GM19438 (cell line): ENCODE results near the gene FBXO2.

Experiments
- ATAC-seq: cut with Tn5 transposase; IDR thresholded peaks from one replicate; pipeline ENCODE4 v1.9.1; 2021; ENCODE audit warnings: low read depth; ENCODE audit not compliant: unreplicated experiment

Gene FBXO2

DNA sequence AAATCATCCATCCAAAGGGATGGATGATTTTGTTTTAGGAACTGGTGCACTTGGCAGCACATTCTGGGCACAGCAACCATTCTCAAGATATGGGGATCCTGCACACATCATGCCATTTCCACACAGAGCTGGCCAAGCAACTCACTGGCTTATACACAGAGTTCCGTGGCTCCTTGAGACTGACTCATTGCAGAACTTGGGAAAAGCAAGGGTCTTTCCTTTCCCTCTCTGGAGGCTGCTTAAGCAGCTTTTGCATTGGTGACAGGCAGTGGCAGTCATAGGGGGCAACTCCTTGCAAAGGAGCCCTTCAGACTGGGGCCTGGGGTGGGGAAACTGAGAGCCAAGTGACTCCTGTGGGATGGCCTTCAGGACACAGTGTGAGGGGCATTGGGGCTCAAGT, 28.6 kb upstream of the FBXO2 start:
- no peak for ATAC-seq

DNA sequence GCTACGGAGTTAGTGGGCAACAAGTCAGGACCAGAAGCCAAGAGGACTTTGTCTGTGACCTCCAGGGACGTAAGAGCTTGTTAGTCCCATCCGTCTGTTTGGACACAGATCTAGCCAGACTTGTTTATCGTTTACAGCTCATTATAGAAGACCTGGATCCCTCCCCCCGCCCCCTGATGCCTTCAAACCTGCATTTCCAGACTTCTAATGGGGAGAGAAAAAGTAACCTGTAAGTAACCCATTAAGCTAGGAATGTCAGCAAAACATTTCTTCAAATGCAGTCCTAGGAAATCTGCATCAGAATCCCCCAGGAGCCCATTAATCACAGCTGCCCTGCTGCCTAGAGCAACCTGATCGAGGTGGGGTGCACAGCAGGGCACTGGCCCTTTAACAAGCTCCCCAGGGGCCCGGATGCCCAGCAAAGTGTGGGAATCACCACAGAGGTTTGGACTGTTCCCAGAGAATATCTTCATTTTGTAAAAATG, 28.1 kb upstream of the FBXO2 start:
- no peak for ATAC-seq

DNA sequence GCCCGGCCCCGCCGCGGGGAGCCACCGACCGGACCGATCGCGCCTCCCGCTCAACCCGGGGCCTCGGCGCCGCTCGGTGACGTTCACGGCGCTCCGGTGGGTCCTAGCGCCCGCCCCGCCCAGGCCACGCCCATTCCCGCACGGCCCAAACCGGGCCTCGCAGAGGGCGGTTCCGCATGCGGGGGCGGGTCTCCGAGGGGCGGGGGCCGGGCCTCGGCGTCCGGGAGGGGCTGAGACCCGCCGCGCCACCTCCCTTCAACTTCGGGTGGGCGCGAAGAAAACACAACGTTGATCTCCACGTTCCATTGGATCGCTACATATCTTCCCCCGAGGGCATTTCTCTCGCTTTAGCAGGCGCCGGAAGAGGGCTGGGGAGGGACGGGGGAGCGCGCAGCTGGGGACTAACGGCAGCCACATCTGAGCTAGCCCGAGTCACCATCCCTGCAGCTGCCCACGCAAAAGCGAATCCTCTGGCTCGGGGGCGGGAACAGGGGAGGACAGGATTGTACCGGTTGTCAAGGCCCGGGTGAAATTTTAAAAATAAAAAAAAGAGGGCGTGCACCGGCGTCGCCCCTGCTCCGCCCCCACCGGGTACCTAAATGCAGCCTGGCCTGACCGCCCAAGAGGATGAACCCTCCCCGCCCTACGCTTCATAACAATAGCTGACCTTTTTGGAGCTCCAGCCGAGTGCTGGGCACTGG, 27.0 kb upstream of the FBXO2 start, which contains the start of gene MAD2L2:
TSS of gene MAD2L2 (minus strand) at position 78 of the 701 bp plus-strand sequence. CDS start 547 bp downstream, outside the sequence.
- ATAC-seq = peak; percentile 81

DNA sequence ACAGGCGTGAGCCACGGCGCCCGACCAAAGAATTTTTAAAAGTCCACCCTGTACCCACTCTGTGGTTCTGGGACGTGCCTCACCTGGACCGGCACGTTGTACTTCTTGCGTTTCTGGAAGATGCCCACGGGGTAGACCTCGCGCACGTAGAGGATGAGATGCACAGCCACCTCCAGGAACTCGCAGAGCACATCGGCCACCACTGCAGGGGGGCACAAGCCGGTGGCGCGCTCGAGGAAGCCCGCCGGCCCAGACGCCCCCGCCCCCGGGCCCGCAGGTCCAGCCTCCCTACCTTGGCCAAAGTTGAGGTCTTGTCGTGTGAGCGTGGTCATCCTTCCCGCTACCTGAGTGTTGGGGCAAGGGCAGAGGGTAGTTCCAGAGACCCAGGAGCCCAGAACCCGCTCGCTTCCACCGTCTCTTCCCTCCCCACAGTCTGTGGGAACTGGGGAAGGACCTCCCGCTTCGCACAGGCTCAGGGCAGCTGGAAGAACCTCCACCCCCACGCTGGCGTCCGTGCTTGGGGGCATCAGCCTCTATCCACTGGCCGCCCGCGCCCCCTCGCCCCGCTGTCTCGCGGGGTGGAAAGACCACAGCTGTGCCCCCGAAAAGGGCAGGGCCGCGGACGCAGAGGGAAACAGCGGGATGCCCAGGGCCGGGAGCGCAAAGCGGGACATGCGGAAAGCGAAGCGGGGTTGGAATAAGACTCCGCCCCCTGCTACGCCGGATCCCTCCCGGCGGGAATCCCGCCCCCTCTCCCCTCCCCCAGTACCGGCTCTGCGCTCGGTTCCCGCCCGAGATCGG, 26.2 kb upstream of the FBXO2 start:
- peak; percentile 31 for ATAC-seq

DNA sequence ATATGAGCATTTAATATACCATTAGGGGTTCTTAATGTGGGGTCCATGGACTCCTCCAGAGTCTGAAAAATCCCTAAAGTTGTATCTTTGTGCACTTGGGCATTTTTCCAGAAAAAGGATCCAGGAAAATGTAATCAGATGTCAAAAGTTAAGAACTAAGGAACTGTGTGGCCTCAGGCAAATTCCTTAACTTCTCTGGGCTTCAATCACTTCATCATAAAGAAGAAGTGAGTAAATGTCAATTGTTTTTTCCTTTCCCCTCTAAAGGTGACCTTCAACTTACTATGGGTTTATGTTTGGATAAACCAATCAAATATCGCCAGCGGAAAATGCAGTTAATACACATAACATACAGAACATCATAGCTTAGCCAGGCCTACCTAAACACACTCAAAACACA, 24.2 kb upstream of the FBXO2 start:
- ATAC-seq = no peak

DNA sequence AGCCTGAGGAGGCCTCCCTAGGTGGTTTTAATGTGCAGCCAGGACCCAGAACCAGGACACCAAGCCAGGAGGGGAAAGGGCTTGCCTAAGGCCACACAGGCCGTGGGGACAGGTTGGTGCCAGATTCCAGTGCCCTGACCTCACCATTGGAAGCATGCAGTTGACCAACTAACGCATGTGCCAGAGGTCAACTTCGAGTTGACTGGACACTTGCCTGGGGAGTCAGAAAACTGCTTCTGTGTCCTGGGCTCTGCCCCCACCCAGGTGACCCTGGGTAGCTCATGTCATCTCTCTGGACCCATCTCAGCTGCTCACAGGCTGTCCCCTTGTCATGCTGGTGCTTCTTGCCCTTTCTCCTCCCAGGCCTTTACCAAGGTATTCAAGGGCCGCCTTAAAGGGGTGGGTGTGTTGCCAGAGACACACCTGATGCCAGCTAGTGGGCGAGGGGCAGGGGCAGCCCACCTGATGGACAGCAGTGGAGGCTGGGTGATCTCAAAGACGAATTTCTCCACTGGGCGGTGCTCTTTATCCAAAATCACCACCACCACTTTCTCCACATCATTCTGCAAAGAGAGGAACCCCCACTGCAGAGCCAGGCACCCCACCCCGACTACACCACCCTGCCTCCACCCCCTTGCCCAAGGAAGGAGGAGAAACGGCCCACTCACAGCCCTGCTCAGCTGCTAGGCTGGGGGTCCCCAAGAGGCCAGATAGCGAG, 22.3 kb upstream of the FBXO2 start:
- no peak for ATAC-seq

DNA sequence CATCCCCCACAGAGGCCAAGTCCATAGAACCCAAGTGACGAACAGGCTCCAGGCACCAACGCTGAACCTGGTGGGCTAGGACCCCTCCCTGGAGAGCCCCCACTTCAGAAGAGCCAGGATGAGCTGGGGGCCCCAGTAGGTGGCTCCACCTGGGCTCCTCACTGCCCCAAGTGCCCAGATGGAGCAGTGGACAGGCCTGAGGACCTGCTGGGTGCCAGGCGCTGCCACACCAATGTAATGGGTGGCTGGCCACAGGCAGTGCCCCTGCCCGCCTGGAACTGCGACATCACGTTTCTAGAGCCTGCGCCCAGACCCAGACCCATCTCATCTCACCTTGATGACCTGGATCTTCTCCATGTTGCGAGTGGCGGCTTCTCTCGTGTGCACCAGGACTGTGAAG, 21.1 kb upstream of the FBXO2 start:
- ATAC-seq = no peak

DNA sequence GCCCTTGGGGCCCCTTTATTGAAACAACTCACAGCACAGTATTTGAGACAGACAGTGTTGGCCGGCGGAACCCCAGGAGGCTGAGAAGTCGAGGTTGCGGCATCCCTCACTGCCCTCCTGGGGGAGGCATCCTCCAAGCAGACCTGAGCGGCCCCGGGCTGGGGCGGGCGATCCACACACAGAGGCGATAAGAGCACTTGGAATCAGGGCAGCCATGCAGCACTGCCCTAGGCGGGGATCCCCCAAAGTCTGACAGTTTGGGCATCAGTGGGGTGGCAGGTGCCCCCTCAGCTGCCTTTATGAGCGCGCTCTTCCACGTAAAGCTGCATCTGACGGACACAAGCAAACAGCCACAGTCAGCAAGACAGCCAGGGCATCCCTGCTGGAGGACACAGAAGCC, 20.3 kb upstream of the FBXO2 start:
- ATAC-seq = no peak

DNA sequence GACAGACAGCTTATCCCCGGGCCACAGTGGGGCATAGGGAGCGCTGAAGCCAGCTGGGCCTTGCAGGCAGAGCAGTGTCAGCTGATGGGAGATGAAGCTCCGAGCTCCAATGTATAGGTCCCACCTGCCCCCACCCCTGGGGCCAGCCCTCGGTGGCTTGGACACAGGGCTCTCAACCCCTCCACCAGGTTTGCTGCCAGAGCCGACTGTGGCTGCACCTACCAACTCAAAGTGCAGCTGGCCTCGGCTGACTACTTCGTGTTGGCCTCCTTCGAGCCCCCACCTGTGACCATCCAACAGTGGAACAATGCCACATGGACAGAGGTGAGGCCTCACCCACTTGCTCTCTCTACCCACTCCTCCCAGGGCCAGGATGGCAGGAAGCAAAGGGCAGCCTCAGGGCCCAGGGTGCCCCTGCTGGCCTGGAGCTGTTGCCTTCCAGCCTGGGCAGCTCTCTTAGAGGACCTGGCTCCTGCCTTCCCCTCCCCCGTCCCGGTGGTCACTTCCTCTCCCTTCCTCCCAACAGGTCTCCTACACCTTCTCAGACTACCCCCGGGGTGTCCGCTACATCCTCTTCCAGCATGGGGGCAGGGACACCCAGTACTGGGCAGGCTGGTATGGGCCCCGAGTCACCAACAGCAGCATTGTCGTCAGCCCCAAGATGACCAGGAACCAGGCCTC, 19.0 kb upstream of the FBXO2 start:
- no peak for ATAC-seq

DNA sequence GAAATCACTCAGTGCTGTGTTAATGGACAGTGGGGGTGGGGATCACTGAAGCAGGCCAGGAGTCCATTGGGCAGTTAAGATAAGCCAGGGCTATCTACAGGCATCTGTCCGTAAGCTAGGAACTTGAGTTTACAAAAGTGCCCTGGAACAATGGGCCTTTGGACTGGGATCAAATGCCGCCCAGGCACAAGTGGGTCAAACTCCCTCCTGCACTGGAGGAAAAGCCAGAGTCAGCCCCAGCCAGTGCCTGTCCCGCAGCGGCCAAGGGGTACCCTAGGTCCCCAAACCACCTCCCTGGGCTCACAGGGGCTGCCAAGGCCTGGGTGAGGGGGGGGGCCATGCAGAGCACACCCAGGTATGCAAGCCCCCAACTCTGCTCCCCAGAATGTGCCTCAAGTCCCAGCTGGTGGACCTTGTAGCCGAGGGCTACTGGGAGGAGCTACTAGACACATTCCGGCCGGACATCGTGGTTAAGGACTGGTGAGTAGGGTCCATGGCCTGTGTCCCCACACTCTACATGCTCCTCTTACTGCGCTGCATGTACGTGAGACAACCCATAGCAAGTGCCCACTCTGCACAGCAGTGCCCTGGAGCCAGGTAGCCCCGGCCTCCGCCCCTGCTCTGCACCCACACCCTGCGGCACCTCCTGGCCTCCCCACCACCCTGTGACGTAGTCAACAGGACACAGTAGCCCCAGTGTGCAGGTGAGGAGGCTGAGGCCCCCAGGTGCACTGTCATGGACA, 17.5 kb upstream of the FBXO2 start:
- no peak for ATAC-seq

DNA sequence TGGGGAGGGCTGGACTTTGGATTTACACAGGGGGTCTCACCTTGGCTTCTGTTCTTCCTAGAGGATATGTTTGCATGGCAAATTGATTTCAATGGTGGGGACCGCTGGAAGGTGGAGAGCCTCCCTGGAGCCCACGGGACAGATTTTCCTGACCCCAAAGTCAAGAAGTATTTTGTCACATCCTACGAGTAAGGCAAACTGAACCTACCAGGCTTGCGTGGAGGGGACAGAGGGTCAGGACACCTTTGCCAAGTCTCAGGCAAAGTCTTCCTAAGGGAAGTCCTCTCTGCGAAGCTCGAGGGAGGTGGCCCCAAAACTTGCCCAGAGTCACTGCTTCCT, 16.9 kb upstream of the FBXO2 start:
- ATAC-seq = no peak

DNA sequence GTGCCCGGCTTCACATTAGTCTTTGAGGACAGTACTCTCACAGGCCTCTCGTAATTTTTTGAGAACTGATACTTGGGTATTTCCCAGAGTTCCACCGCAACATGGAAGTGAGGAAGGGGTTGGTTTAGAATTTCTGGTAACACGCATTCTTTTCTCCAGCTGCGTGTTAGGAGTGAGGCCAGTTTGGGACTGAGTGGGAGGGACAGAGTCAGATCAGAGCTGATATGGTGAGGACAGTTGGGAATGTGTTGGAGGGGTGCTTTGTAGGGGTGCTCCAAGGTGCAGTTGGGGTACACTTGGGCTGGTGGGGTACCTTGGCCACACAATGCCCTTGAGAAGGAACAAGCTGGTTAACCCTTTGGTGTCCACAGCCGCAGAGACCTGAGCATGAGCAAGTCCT, 16.5 kb upstream of the FBXO2 start:
- ATAC-seq = no peak

DNA sequence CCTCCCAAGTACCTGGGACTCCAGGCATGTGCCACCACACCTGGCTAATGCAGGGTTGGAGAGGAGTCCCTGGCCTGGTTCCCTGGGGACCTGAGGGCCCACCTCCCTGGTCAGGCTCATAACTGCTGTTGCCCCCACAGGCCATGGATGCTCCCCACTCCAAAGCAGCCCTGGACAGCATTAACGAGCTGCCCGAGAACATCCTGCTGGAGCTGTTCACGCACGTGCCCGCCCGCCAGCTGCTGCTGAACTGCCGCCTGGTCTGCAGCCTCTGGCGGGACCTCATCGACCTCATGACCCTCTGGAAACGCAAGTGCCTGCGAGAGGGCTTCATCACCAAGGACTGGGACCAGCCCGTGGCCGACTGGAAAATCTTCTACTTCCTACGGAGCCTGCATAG, 14.3 kb upstream of the FBXO2 start:
- no peak for ATAC-seq

DNA sequence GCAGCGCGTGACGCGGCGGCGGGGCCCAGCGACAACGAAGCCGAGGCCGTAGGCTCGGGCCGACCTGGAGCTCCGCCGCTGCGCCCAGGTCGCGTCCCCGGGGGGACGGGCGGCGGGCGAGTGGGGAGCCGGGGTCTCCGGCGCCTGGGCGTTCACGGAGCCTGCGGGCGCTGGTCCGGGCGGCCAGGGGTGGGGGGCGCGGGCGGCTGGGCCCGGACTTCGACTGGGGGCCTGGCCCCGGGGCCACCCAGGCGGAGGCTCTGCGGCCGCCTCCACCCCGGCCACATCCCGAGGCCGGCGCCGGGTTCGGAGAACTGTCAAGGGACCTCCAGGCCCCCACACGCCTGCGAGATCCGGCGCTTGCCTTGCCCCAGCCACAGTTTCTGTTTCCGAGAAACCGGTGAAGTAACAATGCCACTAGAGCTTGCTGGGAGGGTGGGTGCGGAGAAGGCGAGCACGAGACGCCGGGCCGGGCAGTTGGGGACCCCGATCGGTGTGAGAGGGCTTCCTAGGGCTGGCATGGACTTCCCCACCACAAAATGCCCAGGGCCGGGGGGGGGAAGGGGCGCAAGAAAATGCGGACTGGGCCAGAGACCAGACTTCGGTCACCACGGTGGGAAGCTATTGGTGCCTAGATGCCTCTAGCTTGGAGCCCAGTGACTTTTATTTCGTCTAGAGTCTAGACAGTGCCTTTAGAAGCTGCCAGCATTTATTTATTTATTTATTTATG, 10.3 kb upstream of the FBXO2 start:
- ATAC-seq = peak; percentile 59

DNA sequence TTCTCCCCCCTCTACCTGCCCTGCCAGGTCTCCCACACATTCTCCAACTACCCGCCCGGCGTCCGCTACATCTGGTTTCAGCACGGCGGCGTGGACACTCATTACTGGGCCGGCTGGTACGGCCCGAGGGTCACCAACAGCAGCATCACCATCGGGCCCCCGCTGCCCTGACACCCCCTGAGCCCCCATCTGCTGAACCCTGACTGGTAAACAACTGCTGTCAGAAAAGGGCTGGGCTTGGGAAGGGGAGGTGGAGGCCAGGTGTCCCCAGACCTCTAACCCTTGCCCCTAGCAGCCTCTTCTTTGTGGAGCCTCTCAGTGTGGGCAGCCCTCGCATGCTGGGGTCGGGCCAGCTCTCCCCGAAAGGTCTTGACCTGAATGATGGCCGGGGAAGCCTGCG, 6.9 kb upstream of the FBXO2 start:
- ATAC-seq = no peak

DNA sequence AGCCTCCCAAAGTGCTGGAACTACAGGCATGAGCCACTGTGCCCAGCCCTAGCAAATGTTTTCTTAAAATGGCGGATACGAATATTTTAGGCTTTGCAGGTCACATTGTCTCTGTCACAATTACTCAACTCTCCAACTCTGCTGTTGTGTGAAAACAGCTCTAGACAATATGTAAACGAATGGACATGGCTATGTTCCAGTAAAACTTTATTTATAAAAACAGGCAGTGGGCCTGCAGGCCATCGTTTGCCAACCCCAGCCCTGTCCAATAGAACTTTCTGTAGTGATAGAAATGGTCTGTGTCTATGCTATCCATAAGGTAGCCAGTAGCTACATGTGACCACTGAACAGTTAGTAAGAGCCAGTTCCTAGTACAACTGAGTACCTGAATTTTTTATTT, 5.5 kb upstream of the FBXO2 start:
- no peak for ATAC-seq

DNA sequence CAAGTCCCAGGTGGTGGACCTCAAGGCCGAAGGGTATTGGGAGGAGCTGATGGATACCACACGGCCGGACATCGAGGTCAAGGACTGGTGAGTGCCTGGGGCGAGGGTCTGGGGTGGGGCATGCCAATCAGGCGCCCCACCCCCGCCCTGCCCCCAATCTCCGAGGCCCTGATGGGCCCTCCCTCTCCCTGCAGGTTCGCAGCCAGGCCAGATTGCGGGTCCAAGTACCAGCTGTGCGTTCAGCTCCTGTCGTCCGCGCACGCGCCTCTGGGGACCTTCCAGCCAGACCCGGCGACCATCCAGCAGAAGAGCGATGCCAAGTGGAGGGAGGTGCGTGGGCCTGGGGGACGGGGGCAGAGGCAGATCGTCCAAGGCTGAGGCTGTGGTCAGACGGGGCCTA, 4.3 kb upstream of the FBXO2 start:
- no peak for ATAC-seq

DNA sequence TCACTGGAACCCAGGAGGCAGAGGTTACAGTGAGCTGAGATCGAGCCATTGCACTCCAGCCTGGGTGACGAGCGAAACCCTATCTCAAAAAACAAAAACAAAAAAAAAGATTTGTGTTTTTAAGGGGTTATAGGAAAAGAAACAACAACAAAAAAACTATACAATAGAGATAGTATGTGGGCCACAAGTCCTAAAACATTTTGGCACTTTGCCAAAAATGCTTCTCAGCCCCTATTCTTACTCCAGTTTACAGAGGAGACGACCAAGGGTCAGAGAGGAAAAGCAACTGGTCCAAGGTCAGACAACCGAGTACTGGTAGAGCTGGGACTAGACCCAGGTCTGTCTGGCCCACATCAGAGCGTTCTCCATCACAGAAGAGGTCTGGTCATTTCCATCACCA, 3.4 kb upstream of the FBXO2 start:
- no peak for ATAC-seq

DNA sequence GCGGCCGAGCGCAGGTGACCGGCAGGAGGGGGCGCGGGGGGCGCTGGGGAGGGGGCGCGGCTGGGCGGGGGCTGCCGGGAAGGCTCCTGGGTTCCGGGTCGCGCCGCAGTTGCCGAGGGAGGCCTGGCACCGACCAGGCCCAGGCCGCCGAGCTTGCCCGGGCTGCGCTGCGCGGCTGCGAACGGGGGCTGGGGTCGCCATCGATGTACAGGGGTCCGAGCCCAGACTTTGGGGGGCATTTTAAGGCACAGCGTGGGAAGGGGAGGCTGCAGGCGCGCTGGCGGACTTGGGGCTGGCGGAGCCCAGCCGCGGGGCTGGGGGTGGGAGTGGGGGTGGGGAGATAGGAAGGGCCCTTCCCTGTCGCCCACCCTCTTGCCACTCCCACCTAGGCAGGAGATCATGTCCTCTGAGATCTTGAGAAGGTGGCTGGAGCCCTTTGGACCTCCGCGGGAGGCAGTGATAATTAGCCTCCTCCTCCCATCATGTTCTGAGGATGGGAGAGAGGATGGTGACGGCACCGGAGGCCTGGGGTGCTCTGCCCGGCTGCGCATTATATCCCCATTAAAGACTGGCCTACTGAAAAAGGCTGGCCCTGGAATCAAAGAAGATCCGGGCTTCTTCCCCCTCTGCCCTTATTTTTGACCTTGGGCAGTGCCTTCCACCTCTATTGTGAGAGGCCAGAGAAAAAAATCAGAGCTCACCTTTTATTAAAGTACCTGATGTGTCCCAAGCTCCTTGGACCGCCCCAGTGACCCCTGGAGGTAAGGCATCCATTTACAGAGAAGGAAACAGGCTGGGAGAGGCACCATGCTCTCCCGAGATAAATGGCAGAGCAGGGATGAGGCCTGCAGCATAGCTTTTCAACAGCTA, 945 bp upstream of the FBXO2 start:
- ATAC-seq = peak; percentile 23
